SK-N-SH treated with all-trans-retinoic acid at 6 μM for 48 hours (cell line): ENCODE data around the gene STAM.

Experiments used
- ATAC-seq: fragments of 200-7000 bp; cut with Tn5 transposase; 3 replicates; pipeline ENCODE4 v1.9.1; 2020; ENCODE audit warnings: mild to moderate bottlenecking, moderate library complexity
- ARNTL ChIP-seq: fragments of 450-650 bp; formaldehyde crosslinking; IDR thresholded peaks from 2 replicates; pipeline ENCODE4 v1.5.0; 2020; ENCODE audit warnings: low read depth, mild to moderate bottlenecking, moderate library complexity, borderline replicate concordance
- BACH2 ChIP-seq: fragments of 250-450 bp; sonication (Bioruptor Pico); IDR thresholded peaks from 2 replicates; pipeline ENCODE4 v1.9.0; 2021; ENCODE audit warnings: mild to moderate bottlenecking, borderline replicate concordance
- CREB5 ChIP-seq: fragments of 250-450 bp; sonication (Bioruptor Pico); IDR thresholded peaks from 2 replicates; pipeline ENCODE4 v1.5.1; 2020; ENCODE audit warnings: low read depth, mild to moderate bottlenecking, moderate library complexity
- CSDC2 ChIP-seq: fragments of 250-450 bp; sonication (Bioruptor Pico); IDR thresholded peaks from 2 replicates; pipeline ENCODE4 v1.5.0; 2020; ENCODE audit warnings: mild to moderate bottlenecking, moderate library complexity
- GLIS3 ChIP-seq: fragments of 250-450 bp; sonication (Bioruptor Pico); IDR thresholded peaks from 2 replicates; pipeline ENCODE4 v1.5.0; 2020; ENCODE audit warnings: mild to moderate bottlenecking, moderate library complexity
- ISL1 ChIP-seq: fragments of 250-450 bp; sonication (Bioruptor Pico); IDR thresholded peaks from 2 replicates; pipeline ENCODE4 v2.1.2; 2022; ENCODE audit warnings: mild to moderate bottlenecking, moderate library complexity
- OSR1 ChIP-seq: fragments of 250-450 bp; sonication (Bioruptor Pico); IDR thresholded peaks from 2 replicates; pipeline ENCODE4 v1.8.0; 2022; ENCODE audit warnings: moderate library complexity, mild to moderate bottlenecking, inconsistent platforms
- PPARA ChIP-seq: fragments of 250-450 bp; sonication (Bioruptor Pico); IDR thresholded peaks from 2 replicates; pipeline ENCODE4 v1.5.0; 2020; ENCODE audit warnings: mild to moderate bottlenecking, borderline replicate concordance
- SNAI2 ChIP-seq: fragments of 250-450 bp; sonication (Bioruptor Pico); IDR thresholded peaks from 2 replicates; pipeline ENCODE4 v1.5.0; 2020; ENCODE audit warnings: mild to moderate bottlenecking, moderate library complexity
- TCF4 ChIP-seq: fragments of 250-450 bp; sonication (Bioruptor Pico); IDR thresholded peaks from 2 replicates; pipeline ENCODE4 v1.8.0; 2021; ENCODE audit warnings: mild to moderate bottlenecking, moderate library complexity, borderline replicate concordance
- TOX ChIP-seq: fragments of 250-450 bp; sonication (Bioruptor Pico); IDR thresholded peaks from 2 replicates; pipeline ENCODE4 v1.8.0; 2021; ENCODE audit warnings: mild to moderate bottlenecking, moderate library complexity, borderline replicate concordance
- ZC3H10 ChIP-seq: fragments of 250-450 bp; sonication (Bioruptor Pico); IDR thresholded peaks from 2 replicates; pipeline ENCODE4 v1.5.1; 2021; ENCODE audit warnings: mild to moderate bottlenecking, moderate library complexity
- ZFP3 ChIP-seq: fragments of 250-450 bp; sonication (Bioruptor Pico); IDR thresholded peaks from 2 replicates; pipeline ENCODE4 v1.5.0; 2020; ENCODE audit warnings: mild to moderate bottlenecking, moderate library complexity
- ZFP30 ChIP-seq: fragments of 450-650 bp; formaldehyde crosslinking; IDR thresholded peaks from 2 replicates; pipeline ENCODE4 v1.5.0; 2022; ENCODE audit warnings: mild to moderate bottlenecking, moderate library complexity
- ZNF70 ChIP-seq: fragments of 450-650 bp; formaldehyde crosslinking; IDR thresholded peaks from 2 replicates; pipeline ENCODE4 v1.5.0; 2020; ENCODE audit warnings: mild to moderate bottlenecking, moderate library complexity
- ZNF8 ChIP-seq: fragments of 450-650 bp; formaldehyde crosslinking; IDR thresholded peaks from 2 replicates; pipeline ENCODE4 v1.5.0; 2020; ENCODE audit warnings: mild to moderate bottlenecking, moderate library complexity
- TF ChIP-seq, protein P1 (sequence below): fragments of 250-450 bp; sonication (Bioruptor Pico); IDR thresholded peaks from 2 replicates; pipeline ENCODE4 v1.5.0; 2020; ENCODE audit warnings: mild to moderate bottlenecking, moderate library complexity
- TF ChIP-seq, protein P2 (sequence below): fragments of 250-450 bp; sonication (Bioruptor Pico); IDR thresholded peaks from 2 replicates; pipeline ENCODE4 v1.8.0; 2021; ENCODE audit warnings: low read depth, mild to moderate bottlenecking, moderate library complexity, borderline replicate concordance
- TF ChIP-seq, protein P3 (sequence below): fragments of 250-450 bp; sonication (Bioruptor Pico); IDR thresholded peaks from 2 replicates; pipeline ENCODE4 v1.8.0; 2020; ENCODE audit warnings: mild to moderate bottlenecking, moderate library complexity, borderline replicate concordance

STAM gene

GRCh38 chr10:17607603-17608332 lies 36.2 kb upstream of the STAM start:
- ATAC-seq = peak; percentile 95
- TF ChIP-seq ZC3H10 (CRISPR knock-in tag) (no peak), CREB5 (no peak), ARNTL (CRISPR knock-in tag) (no peak), TCF4 (CRISPR knock-in tag) (no peak), OSR1 (CRISPR knock-in tag) (no peak), ZNF70 (CRISPR knock-in tag) (no peak), ZNF8 (CRISPR knock-in tag) (no peak), SNAI2 (CRISPR knock-in tag) (no peak), GLIS3 (no peak), ZFP3 (no peak), CSDC2 (CRISPR knock-in tag) (no peak), TOX (CRISPR knock-in tag) (no peak), ZFP30 (CRISPR knock-in tag) (no peak), ISL1 (no peak)
- TF ChIP-seq, protein P1, sequence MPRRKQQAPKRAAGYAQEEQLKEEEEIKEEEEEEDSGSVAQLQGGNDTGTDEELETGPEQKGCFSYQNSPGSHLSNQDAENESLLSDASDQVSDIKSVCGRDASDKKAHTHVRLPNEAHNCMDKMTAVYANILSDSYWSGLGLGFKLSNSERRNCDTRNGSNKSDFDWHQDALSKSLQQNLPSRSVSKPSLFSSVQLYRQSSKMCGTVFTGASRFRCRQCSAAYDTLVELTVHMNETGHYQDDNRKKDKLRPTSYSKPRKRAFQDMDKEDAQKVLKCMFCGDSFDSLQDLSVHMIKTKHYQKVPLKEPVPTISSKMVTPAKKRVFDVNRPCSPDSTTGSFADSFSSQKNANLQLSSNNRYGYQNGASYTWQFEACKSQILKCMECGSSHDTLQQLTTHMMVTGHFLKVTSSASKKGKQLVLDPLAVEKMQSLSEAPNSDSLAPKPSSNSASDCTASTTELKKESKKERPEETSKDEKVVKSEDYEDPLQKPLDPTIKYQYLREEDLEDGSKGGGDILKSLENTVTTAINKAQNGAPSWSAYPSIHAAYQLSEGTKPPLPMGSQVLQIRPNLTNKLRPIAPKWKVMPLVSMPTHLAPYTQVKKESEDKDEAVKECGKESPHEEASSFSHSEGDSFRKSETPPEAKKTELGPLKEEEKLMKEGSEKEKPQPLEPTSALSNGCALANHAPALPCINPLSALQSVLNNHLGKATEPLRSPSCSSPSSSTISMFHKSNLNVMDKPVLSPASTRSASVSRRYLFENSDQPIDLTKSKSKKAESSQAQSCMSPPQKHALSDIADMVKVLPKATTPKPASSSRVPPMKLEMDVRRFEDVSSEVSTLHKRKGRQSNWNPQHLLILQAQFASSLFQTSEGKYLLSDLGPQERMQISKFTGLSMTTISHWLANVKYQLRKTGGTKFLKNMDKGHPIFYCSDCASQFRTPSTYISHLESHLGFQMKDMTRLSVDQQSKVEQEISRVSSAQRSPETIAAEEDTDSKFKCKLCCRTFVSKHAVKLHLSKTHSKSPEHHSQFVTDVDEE (CRISPR knock-in tag) = no peak
- TF ChIP-seq, protein P2, sequence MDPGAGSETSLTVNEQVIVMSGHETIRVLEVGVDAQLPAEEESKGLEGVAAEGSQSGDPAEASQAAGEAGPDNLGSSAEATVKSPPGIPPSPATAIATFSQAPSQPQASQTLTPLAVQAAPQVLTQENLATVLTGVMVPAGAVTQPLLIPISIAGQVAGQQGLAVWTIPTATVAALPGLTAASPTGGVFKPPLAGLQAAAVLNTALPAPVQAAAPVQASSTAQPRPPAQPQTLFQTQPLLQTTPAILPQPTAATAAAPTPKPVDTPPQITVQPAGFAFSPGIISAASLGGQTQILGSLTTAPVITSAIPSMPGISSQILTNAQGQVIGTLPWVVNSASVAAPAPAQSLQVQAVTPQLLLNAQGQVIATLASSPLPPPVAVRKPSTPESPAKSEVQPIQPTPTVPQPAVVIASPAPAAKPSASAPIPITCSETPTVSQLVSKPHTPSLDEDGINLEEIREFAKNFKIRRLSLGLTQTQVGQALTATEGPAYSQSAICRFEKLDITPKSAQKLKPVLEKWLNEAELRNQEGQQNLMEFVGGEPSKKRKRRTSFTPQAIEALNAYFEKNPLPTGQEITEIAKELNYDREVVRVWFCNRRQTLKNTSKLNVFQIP (CRISPR knock-in tag) = no peak
- TF ChIP-seq, protein P3, sequence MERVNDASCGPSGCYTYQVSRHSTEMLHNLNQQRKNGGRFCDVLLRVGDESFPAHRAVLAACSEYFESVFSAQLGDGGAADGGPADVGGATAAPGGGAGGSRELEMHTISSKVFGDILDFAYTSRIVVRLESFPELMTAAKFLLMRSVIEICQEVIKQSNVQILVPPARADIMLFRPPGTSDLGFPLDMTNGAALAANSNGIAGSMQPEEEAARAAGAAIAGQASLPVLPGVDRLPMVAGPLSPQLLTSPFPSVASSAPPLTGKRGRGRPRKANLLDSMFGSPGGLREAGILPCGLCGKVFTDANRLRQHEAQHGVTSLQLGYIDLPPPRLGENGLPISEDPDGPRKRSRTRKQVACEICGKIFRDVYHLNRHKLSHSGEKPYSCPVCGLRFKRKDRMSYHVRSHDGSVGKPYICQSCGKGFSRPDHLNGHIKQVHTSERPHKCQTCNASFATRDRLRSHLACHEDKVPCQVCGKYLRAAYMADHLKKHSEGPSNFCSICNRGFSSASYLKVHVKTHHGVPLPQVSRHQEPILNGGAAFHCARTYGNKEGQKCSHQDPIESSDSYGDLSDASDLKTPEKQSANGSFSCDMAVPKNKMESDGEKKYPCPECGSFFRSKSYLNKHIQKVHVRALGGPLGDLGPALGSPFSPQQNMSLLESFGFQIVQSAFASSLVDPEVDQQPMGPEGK = no peak
- TF ChIP-seq, all 23 proteins: peak for 0

DNA sequence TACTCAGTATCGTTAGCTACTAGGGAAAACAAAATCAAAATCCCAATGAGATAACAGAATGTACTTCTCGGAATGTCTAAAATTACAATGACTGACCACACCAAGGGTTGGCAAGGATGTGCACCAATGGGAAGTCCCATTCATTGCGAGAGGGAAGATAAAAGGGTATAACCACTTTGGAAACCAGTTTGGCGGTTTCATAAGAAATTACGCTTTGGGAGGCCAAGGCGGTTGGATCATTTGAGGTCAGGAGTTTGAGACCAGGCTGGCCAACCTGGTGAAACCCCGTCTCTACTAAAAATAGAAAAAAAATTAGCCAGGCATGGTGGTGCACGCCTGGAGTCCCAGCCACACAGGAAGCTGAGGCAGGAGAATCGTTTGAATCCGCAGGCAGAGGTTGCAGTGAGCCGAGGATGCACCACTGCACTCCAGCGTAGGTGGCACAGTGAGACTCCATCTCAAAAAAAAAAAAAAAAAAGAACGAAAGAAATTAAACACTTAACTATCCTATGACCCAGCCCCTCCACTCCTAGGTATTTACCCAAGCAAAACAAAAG lies 34.4 kb upstream of the STAM start:
- TF ChIP-seq BACH2 (CRISPR knock-in tag) = no peak
- TF ChIP-seq PPARA = no peak
- no peak for TF ChIP-seq ISL1
- TF ChIP-seq ZC3H10 (CRISPR knock-in tag) = no peak
- no peak for TF ChIP-seq TOX (CRISPR knock-in tag)
- TF ChIP-seq SNAI2 (CRISPR knock-in tag) = no peak
- no peak for TF ChIP-seq CSDC2 (CRISPR knock-in tag)
- TF ChIP-seq, protein P1 (CRISPR knock-in tag) = no peak
- TF ChIP-seq ZFP30 (CRISPR knock-in tag) = no peak
- TF ChIP-seq OSR1 (CRISPR knock-in tag) = no peak
- TF ChIP-seq, protein P3 = no peak
- no peak for ATAC-seq
